ENCODE measurements around the gene FBLN5. TPM values are rescaled to one million over a fixed set of nuclear protein-coding genes. Genes with fewer than 3 reads are reported as not detected.

Gene FBLN5
- total and polyA plus RNA-seq, 2 of the 4 experiments (the other 2 are of a cell fraction) = 10.6 to 76.4 TPM

- H2AK9ac ChIP-seq (replicated peaks; ENCODE audit: low read depth, low read length, poor library complexity) = no peak overlapping the region
- no peak overlapping the region for H3K4me2 ChIP-seq (ENCODE audit: low read depth, low read length)
- no peak overlapping the region for H3K9ac ChIP-seq (ENCODE audit: low read depth, low read length)
- DNase-seq (no peak), ATAC-seq (ENCODE audit: low read depth) (no peak)
- no peak overlapping the region for H3K56ac ChIP-seq (ENCODE audit: extremely low read depth, insufficient read depth, low read length)
- H2BK20ac ChIP-seq (ENCODE audit: low read depth, low read length) = no peak overlapping the region
- H3K27me3 ChIP-seq (ENCODE audit: control insufficient read depth, insufficient read depth, low read length) = peaks cover 34% of the 10 kb centered on the region
- CTCF ChIA-PET = interaction anchor here (0.5 kb wide), 1 partner anchor 8 kb away, joined by 3 read pairs; no protein-coding TSS in a partner anchor
- H3K9me3 ChIP-seq (ENCODE audit: control insufficient read depth, insufficient read depth, low read length) = no peaks in the 10 kb centered on the region; the same call in 1 of the 2 replicates
- H3K9me1 ChIP-seq (ENCODE audit: insufficient read depth, low read length) = no peaks in the 10 kb centered on the region
- H3K23ac ChIP-seq (ENCODE audit: low read depth, low read length) = no peak overlapping the region
- in situ Hi-C loops (cut with MboI; ENCODE audit: low sequenced_read_pairs) = no loop called here
- no peaks in the 10 kb centered on the region for H3K36me3 ChIP-seq (ENCODE audit: control insufficient read depth, insufficient read depth, low read length)
- intact Hi-C loops (cut with micrococcal nuclease) = no loop called here
- H3K27ac ChIP-seq (ENCODE audit: insufficient read depth, low read length) = no peak overlapping the region
- H3K4ac ChIP-seq (ENCODE audit: low read depth, low read length) = no peak overlapping the region
- no peak overlapping the region for H4K8ac ChIP-seq (ENCODE audit: low read depth in 2 of 2, low read length in 2 of 2)
- H2BK5ac ChIP-seq (ENCODE audit: low read depth, low read length, poor library complexity, severe bottlenecking) = no peak overlapping the region
- H3K14ac ChIP-seq (replicated peaks; ENCODE audit: low read depth, low read length) = no peak overlapping the region
- no peaks in the 10 kb centered on the region for H3K79me1 ChIP-seq (ENCODE audit: low read depth in 1 of 2, low read length in 2 of 2)
- H2AFZ ChIP-seq (replicated peaks; ENCODE audit: low read length, poor library complexity) = no peak overlapping the region
- WGBS, 2 experiments (ENCODE audit: extremely low coverage in 2 of 2, insufficient read length in 1 of 2) = no CpG with 5 or more reads among the region's 19 CpGs
- dilution Hi-C loops (cut with HindIII; ENCODE audit: low sequenced_read_pairs, unreplicated experiment) = no loop called here
- no peaks in the 10 kb centered on the region for H4K20me1 ChIP-seq (ENCODE audit: insufficient read depth, low read length)
- H2BK15ac ChIP-seq (ENCODE audit: low read depth, low read length) = no peak overlapping the region
- H2AK5ac ChIP-seq (ENCODE audit: low read depth, low read length) = no peak overlapping the region
- no peaks in the 10 kb centered on the region for H3K4me1 ChIP-seq (ENCODE audit: control insufficient read depth, insufficient read depth, low read length)
- TF ChIP-seq CTCF (conservative IDR thresholded peaks at IDR 0.05; ENCODE audit: low read depth, low read length) (no peak), MAFK (IDR thresholded peaks at IDR 0.05; ENCODE audit: low read depth, low read length) (no peak), SMC3 (IDR thresholded peaks at IDR 0.05; ENCODE audit: low read depth, low read length) (no peak), CEBPB (IDR thresholded peaks at IDR 0.05; ENCODE audit: low read depth, low read length) (no peak), RCOR1 (IDR thresholded peaks at IDR 0.05; ENCODE audit: insufficient replicate concordance, low read length) (no peak), BHLHE40 (IDR thresholded peaks at IDR 0.05; ENCODE audit: low read depth, low read length) (no peak), RFX5 (IDR thresholded peaks at IDR 0.05; ENCODE audit: low read depth, low read length) (no peak)
- no peak overlapping the region for H4K5ac ChIP-seq (ENCODE audit: low read depth, low read length)
- no TSS peak for BruUV-seq (replicated peaks)
- no peak overlapping the region for H3K4me3 ChIP-seq (ENCODE audit: insufficient read depth, low read depth, low read length)
- no peak overlapping the region for H2BK120ac ChIP-seq (ENCODE audit: low read depth, low read length)
- POLR2A ChIA-PET (ENCODE audit: unreplicated experiment) = no interaction called here
- H4K91ac ChIP-seq (ENCODE audit: insufficient read depth, low read depth, low read length) = no peak overlapping the region
- H3K18ac ChIP-seq (ENCODE audit: low read depth, low read length) = no peak overlapping the region
Measured at GRCh38 chr14:91835197-91835919, 112.1 kb downstream of the FBLN5 start.

All from IMR-90 (cell line).